ENCODE data around the gene HSPB8.

Gene HSPB8

GRCh38 chr12:119241049-119241448, 62.3 kb downstream of the HSPB8 start:
- DNase-seq (ENCODE audit: low read depth), result no peak
- in situ Hi-C loops (cut with HindIII; ENCODE audit: low sequenced_read_pairs), result no loop called here
- TF ChIP-seq, protein P1, sequence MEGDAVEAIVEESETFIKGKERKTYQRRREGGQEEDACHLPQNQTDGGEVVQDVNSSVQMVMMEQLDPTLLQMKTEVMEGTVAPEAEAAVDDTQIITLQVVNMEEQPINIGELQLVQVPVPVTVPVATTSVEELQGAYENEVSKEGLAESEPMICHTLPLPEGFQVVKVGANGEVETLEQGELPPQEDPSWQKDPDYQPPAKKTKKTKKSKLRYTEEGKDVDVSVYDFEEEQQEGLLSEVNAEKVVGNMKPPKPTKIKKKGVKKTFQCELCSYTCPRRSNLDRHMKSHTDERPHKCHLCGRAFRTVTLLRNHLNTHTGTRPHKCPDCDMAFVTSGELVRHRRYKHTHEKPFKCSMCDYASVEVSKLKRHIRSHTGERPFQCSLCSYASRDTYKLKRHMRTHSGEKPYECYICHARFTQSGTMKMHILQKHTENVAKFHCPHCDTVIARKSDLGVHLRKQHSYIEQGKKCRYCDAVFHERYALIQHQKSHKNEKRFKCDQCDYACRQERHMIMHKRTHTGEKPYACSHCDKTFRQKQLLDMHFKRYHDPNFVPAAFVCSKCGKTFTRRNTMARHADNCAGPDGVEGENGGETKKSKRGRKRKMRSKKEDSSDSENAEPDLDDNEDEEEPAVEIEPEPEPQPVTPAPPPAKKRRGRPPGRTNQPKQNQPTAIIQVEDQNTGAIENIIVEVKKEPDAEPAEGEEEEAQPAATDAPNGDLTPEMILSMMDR (IDR thresholded peaks at IDR 0.05; ENCODE audit: low read depth, low read length, missing control alignments), result no peak
- no peak overlapping the region for H3K4me3 ChIP-seq (ENCODE audit: low read depth, low read length)

- no peak overlapping the region for H3K4me3 ChIP-seq (ENCODE audit: low read depth, low read length)
- TF ChIP-seq, protein P1 (IDR thresholded peaks at IDR 0.05; ENCODE audit: low read depth, low read length, missing control alignments), result no peak
- in situ Hi-C loops (cut with HindIII; ENCODE audit: low sequenced_read_pairs), result no loop called here
- no peak for DNase-seq (ENCODE audit: low read depth)
Measured at GRCh38 chr12:119241580-119242169, 62.9 kb downstream of the HSPB8 start.

Measured in astrocyte of the cerebellum (primary cell).